Cardiac fibroblast (primary cell): ENCODE data around the gene LRIF1.

Experiments
- DNase-seq, 2 donors: peaks; one replicate each; pipeline versions ENCODE4 v3.0.0 to v3.0.0-alpha.2; 2010; ENCODE audit warnings: low read depth in 2 of 2
- H3K4me3 ChIP-seq, 2 donors: replicated peaks in 1 of 2; 1 replicate in 1 of 2; 2 replicates in 1 of 2; pipeline ENCODE4 v1.5.1; 2011; ENCODE audit warnings: low read depth in 2 of 2, low read length in 2 of 2, mild to moderate bottlenecking in 2 of 2, moderate library complexity in 1 of 2
- CTCF ChIP-seq: IDR thresholded peaks from one replicate; pipeline ENCODE4 v1.5.1; 2011; ENCODE audit warnings: low read depth, mild to moderate bottlenecking, low read length, inconsistent platforms

The LRIF1 gene

DNA sequence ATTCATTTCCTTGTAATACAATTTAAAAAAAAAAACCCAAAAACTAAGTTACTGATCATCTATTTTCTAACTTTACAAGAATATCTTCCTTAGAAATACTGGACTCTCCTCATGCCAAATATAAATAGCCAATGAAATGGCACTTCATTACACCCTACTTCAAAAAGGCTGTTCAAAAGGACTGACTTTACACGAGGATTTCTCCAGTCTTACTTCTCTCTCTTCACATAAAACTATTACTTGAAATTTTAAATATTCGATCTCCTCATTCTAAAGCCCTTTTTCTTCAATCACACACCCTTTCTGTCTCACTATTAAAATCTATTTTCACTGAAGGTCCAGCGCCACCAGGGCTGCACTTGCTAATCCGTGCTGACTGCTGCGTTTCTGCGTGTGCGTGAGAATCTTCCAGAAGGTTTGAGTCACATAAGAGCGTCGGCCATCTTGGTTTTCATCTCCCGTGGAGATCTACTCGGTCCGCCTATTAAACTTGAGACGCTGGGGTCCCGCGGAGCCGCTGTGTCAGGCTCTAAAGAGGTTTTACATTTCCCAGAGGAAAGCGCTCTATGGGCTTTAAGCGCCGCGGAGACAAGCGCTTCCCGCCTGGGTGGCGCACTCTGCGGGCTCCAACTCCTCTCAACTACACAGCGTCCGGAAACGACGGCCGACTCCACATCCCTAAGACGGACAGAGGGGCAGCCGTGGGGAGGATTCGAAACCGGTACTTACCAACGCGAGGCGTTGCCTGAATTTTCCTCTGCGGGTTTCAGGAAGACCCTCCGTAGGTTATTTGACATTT lies 631 bp downstream of the LRIF1 start:
- H3K4me3 ChIP-seq: peak overlapping the region; percentile 78 to 84
- peak; percentile 12 for TF ChIP-seq CTCF
- DNase-seq: peak; percentile 86 to 90

- H3K4me3 ChIP-seq: no peak overlapping the region
- no peak for DNase-seq
- no peak for TF ChIP-seq CTCF
Measured at GRCh38 chr1:110961902-110962301, 1.8 kb downstream of the LRIF1 start.

- DNase-seq: no peak
- no peak for TF ChIP-seq CTCF
- no peak overlapping the region for H3K4me3 ChIP-seq
Measured at GRCh38 chr1:110960777-110961420, 2.8 kb downstream of the LRIF1 start.

GRCh38 chr1:110957798-110958197 lies 5.9 kb downstream of the LRIF1 start:
- H3K4me3 ChIP-seq: no peak overlapping the region
- TF ChIP-seq CTCF: no peak
- no peak for DNase-seq

DNA sequence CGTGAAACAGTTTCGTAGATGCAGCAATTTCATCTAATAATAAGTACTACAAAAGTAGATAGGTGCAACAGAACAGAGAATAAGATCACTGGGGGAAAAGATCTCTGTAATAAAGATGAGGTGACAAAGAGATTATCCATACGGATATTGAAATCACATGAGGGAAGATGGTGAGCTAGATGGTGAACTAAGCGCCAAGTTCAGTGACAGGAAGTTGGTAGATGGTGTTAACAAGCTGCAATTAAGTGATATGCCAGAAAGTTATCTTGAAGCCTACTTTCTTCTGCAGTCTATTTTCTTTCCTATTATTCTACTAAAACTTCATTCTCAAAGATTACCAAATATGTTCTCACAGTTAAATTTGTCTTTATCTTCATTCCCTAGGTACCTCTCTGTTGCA lies 7.1 kb downstream of the LRIF1 start:
- TF ChIP-seq CTCF: no peak
- no peak for DNase-seq
- H3K4me3 ChIP-seq: no peak overlapping the region

GRCh38 chr1:110953031-110953430 lies 10.7 kb downstream of the LRIF1 start:
- TF ChIP-seq CTCF: no peak
- no peak for DNase-seq
- H3K4me3 ChIP-seq: no peak overlapping the region
